ENCODE data around the gene MTUS2. TPM values are rescaled to one million over a fixed set of nuclear protein-coding genes. Genes with fewer than 3 reads are reported as not detected.

MTUS2 gene
- total RNA-seq, 2 donors from 2014 or later, result not detected

- Mint-ChIP-seq H3K36me3 (no peaks in the 10 kb centered on the region), H3K9me3 (no peaks in the 10 kb centered on the region), H3K27ac (no peak overlapping the region)
- DNase-seq (ENCODE audit: low spot score in 2 of 2) (no peak), ATAC-seq (no peak)
These were observed 283.1 kb downstream of the MTUS2 start for GRCh38 chr13:29103065-29103800.

DNA sequence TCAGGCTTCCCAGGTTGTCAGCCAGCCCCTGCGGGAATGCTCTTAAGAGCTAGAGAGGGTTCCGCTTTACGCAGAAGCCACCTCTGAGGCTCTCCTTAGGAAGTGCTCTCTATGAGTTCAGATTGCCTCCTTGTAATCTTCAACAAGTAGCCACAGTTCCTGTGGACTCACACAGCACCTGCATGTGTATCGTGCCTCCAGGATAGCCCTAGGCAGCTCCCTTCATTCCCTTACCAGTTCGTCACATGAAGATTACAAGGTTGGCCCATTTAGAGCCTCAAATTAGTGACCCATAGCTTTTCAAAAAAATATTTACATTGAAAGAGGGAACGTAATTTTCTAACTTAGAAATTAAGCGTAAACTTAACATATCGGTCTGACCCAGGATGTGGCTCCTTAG lies 284.3 kb downstream of the MTUS2 start:
- Mint-ChIP-seq H3K27ac (no peak overlapping the region), H3K36me3 (no peaks in the 10 kb centered on the region), H3K9me3 (no peaks in the 10 kb centered on the region)
- ATAC-seq (no peak), DNase-seq (ENCODE audit: low spot score in 2 of 2) (no peak)

DNA sequence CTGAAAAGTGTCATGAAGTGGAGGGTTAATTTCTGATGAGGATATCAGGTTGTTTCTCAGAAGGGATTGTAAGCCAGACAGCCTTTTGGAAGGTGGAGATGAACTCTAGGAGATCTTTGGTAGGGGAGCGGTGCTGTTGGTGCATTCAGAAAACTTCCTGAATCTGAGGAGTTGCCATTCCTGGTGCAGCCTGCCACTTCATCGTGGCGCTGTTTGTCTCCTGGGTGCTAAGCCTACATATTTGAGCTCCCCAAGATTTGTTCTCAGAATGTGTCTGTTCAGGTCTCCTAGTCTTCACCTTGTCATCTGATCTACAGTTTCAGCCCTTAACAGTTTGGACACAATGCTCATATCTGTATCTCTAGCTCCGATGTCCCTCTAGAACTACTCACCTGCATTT lies 285.6 kb downstream of the MTUS2 start:
- DNase-seq (ENCODE audit: low spot score in 2 of 2), result no peak
- Mint-ChIP-seq H3K36me3 (no peaks in the 10 kb centered on the region), H3K9me3 (no peaks in the 10 kb centered on the region), H3K27ac (no peak overlapping the region)
- no peak for ATAC-seq

DNA sequence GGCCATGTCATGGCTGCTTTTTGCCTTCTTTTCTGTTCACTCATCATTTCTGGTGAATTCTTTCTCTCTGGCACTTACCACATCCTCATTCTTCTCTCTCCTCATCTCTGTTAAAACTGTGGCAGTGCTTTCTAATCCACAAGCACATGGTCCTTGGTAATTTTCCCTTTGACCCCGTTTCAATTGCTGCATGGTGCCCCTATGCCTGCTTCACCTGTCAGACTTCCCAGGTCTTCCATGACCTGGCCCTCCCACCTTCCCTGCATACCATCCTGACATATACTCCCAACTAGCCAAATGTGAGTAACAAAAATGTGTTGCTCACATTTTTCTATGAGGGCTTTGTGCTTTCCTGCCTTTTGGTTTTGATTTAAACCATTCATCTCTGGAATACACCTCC lies 286.5 kb downstream of the MTUS2 start:
- ATAC-seq, result no peak
- no peak overlapping the region for H3K27ac Mint-ChIP-seq
- no peaks in the 10 kb centered on the region for H3K9me3 Mint-ChIP-seq
- H3K36me3 Mint-ChIP-seq, result no peaks in the 10 kb centered on the region
- DNase-seq (ENCODE audit: low spot score in 2 of 2), result no peak

GRCh38 chr13:29108068-29108786 lies 288.1 kb downstream of the MTUS2 start:
- Mint-ChIP-seq H3K9me3 (no peaks in the 10 kb centered on the region), H3K36me3 (no peaks in the 10 kb centered on the region), H3K27ac (no peak overlapping the region)
- DNase-seq (ENCODE audit: low spot score in 2 of 2) (no peak), ATAC-seq (no peak)

GRCh38 chr13:29109987-29110386 lies 289.8 kb downstream of the MTUS2 start:
- no peak for ATAC-seq
- no peak for DNase-seq (ENCODE audit: low spot score in 2 of 2)
- H3K27ac Mint-ChIP-seq, result no peak overlapping the region
- no peaks in the 10 kb centered on the region for H3K36me3 Mint-ChIP-seq
- H3K9me3 Mint-ChIP-seq, result peaks cover 3 to 4% of the 10 kb centered on the region in 2 donors

GRCh38 chr13:29111446-29111845 lies 291.3 kb downstream of the MTUS2 start:
- DNase-seq (ENCODE audit: low spot score in 2 of 2) (no peak), ATAC-seq (no peak)
- Mint-ChIP-seq H3K36me3 (no peaks in the 10 kb centered on the region), H3K27ac (no peak overlapping the region), H3K9me3 (peaks cover 3 to 4% of the 10 kb centered on the region in 2 donors)

DNA sequence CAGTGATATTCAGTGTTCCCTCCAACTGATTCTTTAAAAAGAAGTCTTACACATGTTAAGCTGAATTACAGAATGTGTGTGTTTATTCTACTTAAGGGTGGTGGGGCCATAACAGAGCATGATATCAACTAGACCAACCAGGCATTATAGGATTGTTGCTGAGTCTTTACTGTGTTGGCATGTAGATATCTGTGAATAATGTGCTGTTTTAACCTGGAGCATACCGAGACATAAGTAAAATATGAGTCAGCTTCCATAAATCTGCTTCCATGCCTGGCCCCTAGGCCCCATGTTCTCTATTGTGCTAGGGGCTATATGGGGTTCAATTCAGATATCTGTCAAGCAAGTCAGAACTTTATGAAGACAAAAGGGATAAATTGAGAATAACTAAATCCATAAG lies 295.7 kb downstream of the MTUS2 start:
- Mint-ChIP-seq H3K27ac (no peak overlapping the region), H3K9me3 (peaks cover 3 to 4% of the 10 kb centered on the region in 2 donors), H3K36me3 (no peaks in the 10 kb centered on the region)
- DNase-seq (ENCODE audit: low spot score in 2 of 2), result no peak
- ATAC-seq, result no peak

GRCh38 chr13:29117663-29118062 lies 297.5 kb downstream of the MTUS2 start:
- peaks cover 0 to 4% of the 10 kb centered on the region in 2 donors for H3K36me3 Mint-ChIP-seq
- no peak overlapping the region for H3K27ac Mint-ChIP-seq
- H3K9me3 Mint-ChIP-seq, result peaks cover 3 to 4% of the 10 kb centered on the region in 2 donors
- DNase-seq (ENCODE audit: low spot score in 2 of 2), result no peak
- ATAC-seq, result no peak

DNA sequence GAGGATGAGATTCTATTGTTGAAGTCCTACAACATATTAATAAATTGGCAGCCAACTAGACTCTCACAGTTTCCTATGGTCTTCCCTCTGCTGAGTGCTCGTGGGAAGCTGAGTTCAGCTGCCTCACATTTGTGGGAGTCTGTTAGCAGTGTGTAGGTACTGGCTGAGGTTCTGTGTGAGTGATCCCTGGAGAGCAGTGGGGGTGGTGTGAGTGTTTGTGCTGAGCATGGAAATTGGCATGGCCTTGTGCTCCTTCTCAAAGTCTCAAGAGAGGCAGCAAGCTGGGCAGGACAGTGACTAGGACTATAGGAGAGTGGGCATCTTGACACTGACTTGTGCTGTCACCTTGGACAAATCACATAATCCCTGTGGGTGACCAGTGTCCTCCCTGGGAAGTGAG lies 298.3 kb downstream of the MTUS2 start:
- H3K36me3 Mint-ChIP-seq, result peaks cover 0 to 4% of the 10 kb centered on the region in 2 donors

GRCh38 chr13:29125191-29125933 lies 305.2 kb downstream of the MTUS2 start:
- peaks cover 0 to 4% of the 10 kb centered on the region in 2 donors for H3K36me3 Mint-ChIP-seq
- H3K27ac Mint-ChIP-seq, result peak overlapping the region in 1 of 2 donors; percentile 77
- ATAC-seq (peak; percentile 50 to 89), DNase-seq (ENCODE audit: low spot score in 2 of 2) (no peak)
- H3K9me3 Mint-ChIP-seq, result peaks cover 5 to 6% of the 10 kb centered on the region in 2 donors

More for the DNA sequence above, 298.3 kb downstream of the MTUS2 start:
- H3K27ac Mint-ChIP-seq, result no peak overlapping the region
- ATAC-seq, result no peak
- H3K9me3 Mint-ChIP-seq, result peaks cover 3 to 4% of the 10 kb centered on the region in 2 donors
- DNase-seq (ENCODE audit: low spot score in 2 of 2), result no peak

DNA sequence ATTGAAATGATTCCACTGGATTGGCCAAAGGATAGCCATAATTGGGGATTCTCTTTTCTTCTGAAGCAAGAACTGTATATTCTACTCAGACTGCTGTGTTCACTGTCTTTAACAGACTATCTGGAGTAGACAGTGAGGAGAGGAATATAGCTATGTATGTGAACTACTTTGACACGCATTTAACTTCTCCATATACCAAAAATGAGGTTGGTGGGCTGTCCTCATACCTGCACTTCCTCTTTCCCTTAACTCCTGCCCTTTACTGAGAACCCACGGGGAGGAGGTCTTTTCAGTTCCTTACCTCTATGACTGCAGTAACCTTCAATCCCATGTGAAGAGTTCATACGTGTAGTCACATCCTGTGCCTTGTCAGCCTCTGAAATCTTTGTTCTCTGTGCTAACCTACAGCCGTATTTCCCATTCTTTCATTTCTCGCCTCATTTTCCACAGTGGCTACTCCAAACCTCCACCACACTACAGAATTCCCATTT lies 305.8 kb downstream of the MTUS2 start:
- ATAC-seq (peak; percentile 50 to 53), DNase-seq (ENCODE audit: low spot score in 2 of 2) (no peak)
- Mint-ChIP-seq H3K27ac (peak overlapping the region in 1 of 2 donors; percentile 81), H3K9me3 (peaks cover 5 to 6% of the 10 kb centered on the region in 2 donors), H3K36me3 (peaks cover 0 to 4% of the 10 kb centered on the region in 2 donors)

DNA sequence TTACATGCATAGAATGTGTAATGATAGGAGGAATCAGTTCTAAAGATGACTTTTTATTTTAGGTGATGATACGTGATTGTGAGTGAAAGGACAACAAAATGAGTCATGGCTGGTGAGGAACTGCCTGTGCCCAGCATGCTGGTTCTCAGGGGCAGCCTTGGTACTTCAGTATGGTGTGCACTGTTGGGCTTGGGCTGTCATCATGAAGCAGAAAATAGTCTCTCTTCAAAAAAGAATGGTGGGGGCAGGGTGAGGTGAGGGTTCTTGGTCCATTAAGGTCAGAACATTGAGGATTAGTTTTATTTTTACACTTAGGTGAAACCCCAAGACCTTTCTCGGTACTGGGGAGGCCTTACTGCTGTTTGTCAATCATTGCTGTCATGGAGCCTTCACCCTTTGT lies 309.5 kb downstream of the MTUS2 start:
- no peak overlapping the region for H3K27ac Mint-ChIP-seq
- H3K9me3 Mint-ChIP-seq, result peaks cover 5 to 6% of the 10 kb centered on the region in 2 donors
- H3K36me3 Mint-ChIP-seq, result no peaks in the 10 kb centered on the region
- no peak for ATAC-seq
- DNase-seq (ENCODE audit: low spot score in 2 of 2), result no peak

GRCh38 chr13:29131159-29131558 lies 311.0 kb downstream of the MTUS2 start:
- H3K27ac Mint-ChIP-seq, result no peak overlapping the region
- peaks cover 5 to 6% of the 10 kb centered on the region in 2 donors for H3K9me3 Mint-ChIP-seq
- H3K36me3 Mint-ChIP-seq, result no peaks in the 10 kb centered on the region
- DNase-seq (ENCODE audit: low spot score in 2 of 2) (no peak), ATAC-seq (no peak)

GRCh38 chr13:29131881-29132668 lies 311.9 kb downstream of the MTUS2 start:
- Mint-ChIP-seq H3K27ac (no peak overlapping the region), H3K36me3 (no peaks in the 10 kb centered on the region), H3K9me3 (peaks cover 5 to 6% of the 10 kb centered on the region in 2 donors)
- no peak for ATAC-seq
- no peak for DNase-seq (ENCODE audit: low spot score in 2 of 2)

DNA sequence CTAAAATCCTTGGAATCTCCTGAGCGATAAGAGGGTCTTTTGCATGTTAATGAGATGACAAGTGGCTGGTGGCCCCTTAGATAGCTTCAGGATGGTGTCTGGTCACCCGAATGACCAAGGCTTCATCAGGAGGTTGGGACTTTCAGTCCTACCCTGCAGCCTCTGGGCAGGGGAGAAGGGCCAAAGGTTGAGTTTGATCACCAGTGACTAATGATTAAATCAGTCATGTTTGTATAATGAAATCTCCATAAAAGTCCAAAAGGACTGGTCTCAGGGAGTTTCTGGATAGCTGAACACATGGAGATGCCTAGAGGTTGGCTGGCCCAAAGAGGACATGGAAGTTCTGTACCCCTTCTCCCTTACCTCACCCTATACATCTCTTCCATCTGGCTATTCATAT lies 316.2 kb downstream of the MTUS2 start:
- Mint-ChIP-seq H3K9me3 (peaks cover 8 to 10% of the 10 kb centered on the region in 2 donors), H3K36me3 (no peaks in the 10 kb centered on the region), H3K27ac (no peak overlapping the region)
- ATAC-seq, result no peak
- DNase-seq (ENCODE audit: low spot score in 2 of 2), result no peak
